Pons (tissue), 1 donor: Measurements from ENCODE around the gene MCRS1.
A peak's percentile ranks its signal among the peaks of the same experiment; 100 is the strongest.
"Not testable (repeated sequence)": the region's sequence is repeated elsewhere in the genome, so short reads cannot be mapped to it uniquely, and the experiment has no call there.

Experiments
- DNase-seq: peaks from one replicate; pipeline ENCODE4 v3.0.0-alpha.2; 2016; ENCODE audit warnings: low spot score

The MCRS1 gene

GRCh38 chr12:49567611-49568441, at the start of gene MCRS1:
MCRS1 (minus strand) TSS chr12:49568142; CDS start chr12:49566731, 1,411 bp downstream.
- peak; percentile 94 for DNase-seq

DNA sequence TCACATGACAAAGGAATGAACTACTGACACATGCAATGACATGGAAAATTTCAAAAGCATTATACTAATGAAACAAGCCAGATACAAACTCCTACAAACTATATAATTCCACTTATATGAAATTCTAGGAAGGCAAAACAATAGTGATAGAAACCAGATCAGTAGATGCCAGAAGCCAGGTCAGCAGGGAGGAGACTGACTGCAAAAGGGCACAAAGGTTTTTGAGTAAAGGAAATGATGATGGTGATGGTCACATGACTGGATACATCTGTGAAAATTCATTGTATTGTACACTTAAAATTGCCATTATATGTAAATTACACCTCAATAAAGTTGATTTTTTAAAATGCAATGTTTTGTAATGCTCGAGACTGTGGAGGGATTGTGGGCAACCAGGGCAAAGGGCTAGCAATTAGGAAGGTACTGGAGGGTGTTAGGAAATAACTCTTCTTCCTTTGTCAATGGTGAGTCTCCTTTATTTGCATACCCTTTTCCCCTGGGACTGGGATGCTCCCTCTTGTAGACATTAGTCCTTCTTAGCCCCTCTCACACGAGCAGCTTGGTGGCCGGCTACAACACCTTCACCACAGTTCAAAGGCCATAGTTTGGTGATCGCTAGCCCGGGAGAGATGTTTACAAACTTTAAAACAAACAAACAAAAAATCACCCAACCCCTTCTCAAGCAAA, 48.7 kb upstream of the MCRS1 start:
- no peak for DNase-seq

DNA sequence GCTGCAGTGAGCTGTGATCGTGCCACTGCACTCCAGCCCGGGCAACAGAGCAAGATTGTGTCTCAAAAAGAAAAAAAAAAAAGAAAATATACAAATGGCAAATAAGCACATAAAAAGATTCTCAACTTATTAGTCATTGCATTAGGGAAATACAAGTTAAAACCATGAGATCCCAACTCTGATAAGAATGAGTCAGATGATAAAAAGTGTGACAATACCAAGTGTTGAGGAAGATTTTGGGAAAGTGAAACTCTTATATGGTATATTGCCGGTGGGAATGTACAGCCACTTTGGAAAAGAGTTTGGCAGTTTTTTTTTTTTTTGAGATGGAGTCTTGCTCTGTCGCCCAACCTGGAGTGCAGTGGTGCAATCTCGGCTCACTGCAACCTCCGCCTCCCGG, 47.8 kb upstream of the MCRS1 start:
- DNase-seq, result no peak

DNA sequence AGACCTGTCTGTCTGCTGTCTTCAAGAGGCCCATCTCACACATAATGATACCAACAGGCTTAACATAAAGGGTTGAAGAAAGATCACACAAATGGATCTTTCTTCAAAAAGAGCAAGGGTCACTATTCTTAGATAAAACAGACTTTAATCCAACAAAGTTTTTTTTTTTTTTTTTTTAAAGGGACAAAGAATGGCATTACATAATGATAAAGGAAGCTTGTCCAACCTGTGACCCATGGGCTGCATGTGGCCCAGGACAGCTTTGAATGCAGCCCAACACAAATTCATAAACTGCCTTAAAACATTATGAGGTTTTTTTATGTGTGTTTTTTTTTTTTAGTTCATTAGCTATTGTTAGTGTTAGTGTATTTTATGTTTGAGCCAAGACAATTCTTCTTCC, 44.3 kb upstream of the MCRS1 start:
- DNase-seq, result no peak

DNA sequence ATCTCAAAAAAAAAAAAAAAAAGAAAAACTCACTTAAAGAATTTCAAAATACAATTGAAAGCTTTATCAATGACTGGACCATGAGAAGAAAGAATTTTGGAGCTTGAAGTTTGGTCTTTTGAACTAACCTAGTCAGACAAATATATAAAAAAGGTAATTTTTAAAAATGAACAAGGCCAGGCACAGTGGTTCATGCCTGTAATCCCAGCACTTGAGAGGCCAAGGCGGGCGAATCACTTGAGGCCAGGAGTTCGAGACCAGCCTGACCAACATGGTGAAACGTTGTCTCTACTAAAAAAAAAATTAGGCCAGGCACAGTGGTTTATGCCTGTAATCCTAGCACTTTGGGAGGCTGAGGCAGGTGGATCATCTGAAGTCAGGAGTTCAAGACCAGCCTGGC, 42.8 kb upstream of the MCRS1 start:
- not testable (repeated sequence) for DNase-seq

- DNase-seq, result no peak
Observed at GRCh38 chr12:49609875-49610154, 41.9 kb upstream of the MCRS1 start.

- DNase-seq, result no peak
Observed at GRCh38 chr12:49609059-49609874, 41.3 kb upstream of the MCRS1 start.

GRCh38 chr12:49605539-49605938, 37.6 kb upstream of the MCRS1 start, which contains the start of gene FAM186B:
FAM186B (minus strand) TSS chr12:49605639; CDS start chr12:49605477, 162 bp downstream.
- DNase-seq, result not testable (repeated sequence)

- DNase-seq, result no peak
Observed at GRCh38 chr12:49604856-49605255, 36.9 kb upstream of the MCRS1 start.

- DNase-seq, result no peak
Observed at GRCh38 chr12:49603721-49604120, 35.8 kb upstream of the MCRS1 start.

DNA sequence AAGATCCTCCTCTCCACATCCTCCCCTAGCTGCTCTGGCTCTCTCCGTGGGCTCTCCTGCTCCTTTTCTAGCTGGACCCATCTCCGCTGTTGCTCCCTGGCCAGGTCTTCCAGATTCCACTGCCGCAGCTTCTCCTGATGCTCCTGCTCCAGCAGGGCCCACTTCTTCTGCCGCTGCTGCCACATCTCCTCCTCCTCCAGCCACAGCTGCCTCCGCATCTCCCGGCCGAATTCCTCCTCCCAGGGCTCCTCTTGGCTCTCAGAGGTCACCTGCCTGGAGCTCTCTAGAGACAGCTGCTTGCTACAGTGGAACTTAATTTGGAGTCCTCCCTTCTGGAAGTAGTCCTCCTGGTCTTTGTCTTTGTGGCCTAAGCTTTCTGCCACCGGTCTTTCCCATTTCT, 32.0 kb upstream of the MCRS1 start:
- no peak for DNase-seq

GRCh38 chr12:49598527-49598926, 30.6 kb upstream of the MCRS1 start:
- DNase-seq, result no peak

DNA sequence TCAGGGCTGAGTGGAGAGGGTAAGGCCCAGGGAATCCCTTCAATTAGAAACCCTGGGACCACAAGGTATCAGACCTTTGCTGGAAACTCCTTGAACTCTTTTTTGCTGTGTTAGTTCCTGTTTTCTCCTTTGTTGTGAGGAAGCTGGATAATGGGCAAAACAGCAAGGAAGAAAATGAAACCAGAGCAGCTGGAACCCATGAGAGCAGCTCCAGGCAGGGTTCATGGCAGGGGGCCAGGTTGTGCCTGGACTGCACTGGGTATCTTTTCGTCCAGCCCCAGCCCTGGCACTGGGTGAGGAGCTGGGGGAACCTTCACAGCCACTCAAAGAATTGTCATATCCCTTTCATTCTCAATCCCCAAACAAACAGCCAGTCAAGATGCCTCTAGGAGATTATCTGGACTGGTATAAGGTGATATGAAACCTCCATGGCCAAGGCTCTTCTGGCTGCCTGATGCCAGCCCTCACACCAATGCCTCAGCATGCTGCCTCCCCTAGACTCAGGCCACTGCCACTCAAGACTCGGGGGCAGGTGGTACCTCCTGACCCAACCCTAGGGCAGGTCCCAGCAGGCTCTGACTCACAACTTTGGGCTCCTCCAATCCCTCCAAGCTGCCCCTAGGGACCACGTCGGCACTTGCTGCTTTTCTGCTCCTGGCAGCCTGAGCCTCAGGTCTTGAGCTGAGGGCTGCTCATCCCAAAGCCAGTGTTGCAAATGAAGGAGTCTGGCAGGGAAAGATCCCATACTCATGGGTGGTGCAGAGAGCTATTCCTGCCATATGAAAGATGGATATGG, 21.0 kb upstream of the MCRS1 start:
- DNase-seq, result no peak

GRCh38 chr12:49588281-49588680, 20.3 kb upstream of the MCRS1 start:
- no peak for DNase-seq

DNA sequence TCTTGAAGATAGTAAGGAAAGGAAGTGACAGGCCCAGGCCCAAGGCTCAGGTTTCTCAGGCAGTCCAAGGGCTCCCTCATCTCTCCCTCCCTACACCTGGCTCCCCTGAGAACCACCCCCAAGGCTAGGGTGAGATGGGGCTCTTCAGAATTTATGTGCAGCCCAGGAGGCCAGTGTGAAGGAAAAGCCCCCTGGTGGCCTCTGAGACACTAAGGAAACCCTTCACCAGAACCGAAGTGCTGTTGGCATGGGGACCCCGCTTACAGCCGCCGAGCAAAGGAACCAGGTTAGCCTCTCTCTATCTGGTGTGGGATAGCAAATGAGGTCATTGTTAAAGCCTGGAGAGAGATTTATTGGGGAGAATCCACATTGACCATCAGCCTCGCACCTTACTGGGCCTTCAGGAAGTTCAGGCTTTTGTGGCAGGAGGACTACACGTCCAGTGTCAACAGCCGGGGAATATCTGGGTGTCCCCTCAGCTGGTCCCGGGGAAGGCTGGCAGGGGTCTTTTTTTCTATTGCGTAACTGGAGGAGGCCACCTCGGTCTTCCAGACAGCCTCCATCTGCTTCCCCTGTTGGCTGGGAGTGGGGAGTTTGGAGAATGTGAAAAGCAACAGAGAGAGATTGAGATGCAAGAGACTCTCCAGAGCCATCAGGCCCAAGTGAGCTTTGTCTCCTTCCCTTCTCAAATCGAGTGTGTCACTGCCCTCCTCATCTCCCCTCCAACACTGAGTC, 19.4 kb upstream of the MCRS1 start:
- DNase-seq, result no peak

DNA sequence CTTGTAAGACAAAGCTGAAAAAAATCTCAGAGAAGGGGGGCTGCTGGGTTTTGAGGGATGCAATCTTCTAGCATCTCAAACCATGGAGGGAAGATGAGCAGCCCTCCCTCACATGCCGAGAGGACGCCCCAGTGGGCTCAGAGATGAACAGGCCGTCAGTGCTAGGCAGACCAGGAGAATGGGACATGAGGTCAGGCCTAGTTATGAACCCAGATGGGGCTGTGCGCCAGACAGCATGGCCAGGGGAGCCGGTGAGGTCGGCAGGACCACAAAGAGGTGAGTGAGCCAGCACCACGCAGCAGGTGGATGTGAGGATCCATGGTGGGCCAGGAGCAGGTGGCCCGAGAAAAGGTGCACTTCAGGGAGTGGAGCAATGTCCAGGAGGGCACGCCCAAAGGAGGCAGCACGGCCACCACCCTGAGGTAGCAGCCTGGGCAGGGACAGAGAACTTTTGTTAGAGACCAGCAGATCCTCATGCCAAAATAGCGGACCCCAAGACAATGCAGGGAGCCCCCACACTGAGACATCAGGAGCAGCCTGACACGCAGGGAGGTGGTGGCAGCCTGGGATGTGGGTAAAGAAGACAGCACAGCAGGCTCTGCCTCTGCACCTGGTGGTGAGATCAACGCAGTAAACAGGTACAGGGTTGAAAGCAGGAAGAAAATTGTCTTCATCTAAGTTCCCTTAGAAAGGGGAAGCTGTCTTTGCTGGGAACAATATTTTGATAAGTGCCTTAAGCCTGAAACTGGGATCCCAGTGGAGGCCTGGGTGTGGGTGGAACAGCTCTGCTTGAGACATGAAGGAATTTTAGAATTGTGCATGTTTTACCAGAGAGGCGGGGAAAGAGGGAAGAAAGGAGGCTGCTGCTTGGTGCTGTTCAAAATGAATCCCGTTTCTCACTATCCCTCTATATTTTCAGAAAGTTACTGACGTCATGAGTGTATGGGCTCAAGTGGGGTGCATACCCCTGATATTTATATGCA, 17.8 kb upstream of the MCRS1 start:
- no peak for DNase-seq

- no peak for DNase-seq
Observed at GRCh38 chr12:49584591-49584990, 16.6 kb upstream of the MCRS1 start.

DNA sequence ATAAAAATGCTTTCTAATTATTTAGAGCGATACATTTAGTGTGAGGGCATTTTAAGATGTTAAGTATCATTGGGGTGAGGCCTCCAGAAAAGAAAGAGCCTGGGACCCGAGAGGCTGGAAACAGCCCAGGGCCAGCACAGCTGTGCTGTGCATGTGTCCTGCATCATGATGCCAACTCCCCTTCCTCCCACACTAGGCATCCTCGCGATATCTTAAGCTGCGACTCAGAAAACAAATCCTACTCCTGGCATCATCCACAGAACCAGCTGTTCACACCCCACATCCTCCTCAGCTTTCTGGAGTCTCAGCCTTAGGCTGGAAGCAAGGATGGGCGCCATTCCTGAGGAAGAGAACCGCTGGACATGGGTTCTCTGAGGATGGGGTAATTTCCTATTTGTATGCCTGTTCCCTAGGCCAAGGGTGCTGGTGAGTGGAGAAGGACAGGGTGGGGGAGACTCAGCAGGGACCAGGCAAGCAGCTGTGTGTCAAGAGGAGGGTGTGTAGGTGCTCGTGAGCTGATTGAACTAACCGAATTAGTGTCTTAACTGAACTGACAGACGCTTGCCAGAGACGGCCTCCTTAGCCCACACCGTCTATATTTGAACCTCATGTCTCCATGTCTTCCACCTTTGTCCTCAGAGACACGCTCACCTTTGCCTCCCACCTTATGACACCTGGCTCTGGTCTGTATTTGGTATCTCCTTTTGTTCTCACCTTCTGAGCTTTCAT, 15.6 kb upstream of the MCRS1 start:
- peak; percentile 35 for DNase-seq

GRCh38 chr12:49582850-49583249, 14.9 kb upstream of the MCRS1 start:
- no peak for DNase-seq
